Measurements from ENCODE around the gene NPTX2.

The NPTX2 gene

GRCh38 chr7:98655611-98656010 lies 38.5 kb downstream of the NPTX2 start:
- no peak for DNase-seq (ENCODE audit: low read depth)

GRCh38 chr7:98656899-98657298 lies 39.8 kb downstream of the NPTX2 start:
- no peak for DNase-seq (ENCODE audit: low read depth)

- DNase-seq (ENCODE audit: low read depth), result no peak
Observed at GRCh38 chr7:98657736-98658135, 40.7 kb downstream of the NPTX2 start.

GRCh38 chr7:98659756-98660155 lies 42.7 kb downstream of the NPTX2 start:
- DNase-seq (ENCODE audit: low read depth), result no peak

DNA sequence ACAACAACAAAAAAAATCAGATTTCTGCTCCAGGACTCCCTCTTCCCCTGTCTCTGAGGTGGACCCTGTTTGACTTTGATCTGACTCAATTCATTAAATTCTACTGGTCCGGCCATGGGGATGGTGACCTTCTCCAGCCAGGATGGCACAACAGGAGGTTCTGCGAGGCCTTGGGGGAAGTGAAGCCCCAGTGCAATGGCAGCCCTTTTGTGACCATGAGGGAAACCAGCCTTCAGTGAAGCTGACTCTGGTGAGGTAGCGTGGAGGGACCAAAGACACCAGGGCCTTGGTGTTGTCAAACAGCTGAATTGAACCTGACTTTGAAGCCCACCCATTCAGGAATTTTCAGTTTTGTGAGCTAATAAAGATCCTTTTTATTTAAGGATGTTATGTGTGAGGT lies 44.5 kb downstream of the NPTX2 start:
- DNase-seq (ENCODE audit: low read depth), result no peak

GRCh38 chr7:98662289-98662688 lies 45.2 kb downstream of the NPTX2 start:
- no peak for DNase-seq (ENCODE audit: low read depth)

GRCh38 chr7:98664882-98665281 lies 47.8 kb downstream of the NPTX2 start:
- DNase-seq (ENCODE audit: low read depth), result no peak

- DNase-seq (ENCODE audit: low read depth), result no peak
Observed at GRCh38 chr7:98668255-98668654, 51.2 kb downstream of the NPTX2 start.

DNA sequence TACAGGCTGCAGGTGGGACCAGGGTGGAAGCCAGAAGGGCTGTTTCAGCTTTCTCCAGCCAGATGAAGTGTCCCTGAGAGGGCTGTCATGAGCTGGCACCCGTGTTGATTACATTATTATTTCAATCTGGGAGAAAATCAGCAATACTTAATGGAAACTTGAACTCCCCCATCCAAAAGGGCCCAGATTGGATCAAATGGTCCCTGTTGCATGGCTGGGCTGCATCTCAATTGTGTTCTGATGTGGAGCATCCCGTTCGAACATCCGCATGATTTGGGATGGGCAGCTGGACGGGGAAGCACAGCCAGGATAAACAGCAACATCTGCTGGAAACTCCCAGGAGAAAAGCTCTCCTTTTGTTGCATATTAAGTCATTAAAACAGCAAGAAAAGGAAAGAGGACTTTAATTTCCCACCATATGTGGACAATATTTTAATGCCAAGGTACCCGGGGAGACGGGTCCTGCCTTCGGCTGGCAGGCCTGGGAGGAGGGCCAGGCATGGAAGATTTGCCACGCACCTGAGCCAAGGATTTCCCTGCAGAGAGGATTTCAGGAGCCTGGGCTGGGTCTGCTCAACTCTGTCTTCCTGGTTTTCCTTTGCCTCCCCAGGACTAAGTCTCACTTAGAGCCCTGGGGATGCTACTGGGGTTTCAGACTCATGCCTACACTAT lies 52.4 kb downstream of the NPTX2 start:
- DNase-seq (ENCODE audit: low read depth), result no peak

DNA sequence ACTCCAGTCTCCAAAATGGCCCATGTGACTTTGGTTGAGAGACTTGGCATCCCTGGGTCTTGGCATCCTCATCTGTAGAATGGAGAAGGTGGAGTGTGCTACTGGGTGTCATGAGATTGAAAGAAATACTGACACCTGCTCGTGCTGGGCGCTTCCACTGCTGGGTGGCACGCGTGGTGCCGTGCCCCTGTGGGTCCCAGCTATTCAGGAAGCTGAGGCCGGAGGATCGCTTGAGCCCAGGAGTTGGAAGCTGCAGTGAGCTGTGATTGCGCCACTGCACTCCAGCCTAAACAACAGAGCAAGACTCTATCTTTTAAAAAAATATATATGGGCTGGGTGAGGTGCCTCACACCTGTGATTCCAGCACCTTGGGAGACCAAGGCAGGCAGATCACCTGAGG lies 53.1 kb downstream of the NPTX2 start:
- DNase-seq (ENCODE audit: low read depth), result no peak

DNA sequence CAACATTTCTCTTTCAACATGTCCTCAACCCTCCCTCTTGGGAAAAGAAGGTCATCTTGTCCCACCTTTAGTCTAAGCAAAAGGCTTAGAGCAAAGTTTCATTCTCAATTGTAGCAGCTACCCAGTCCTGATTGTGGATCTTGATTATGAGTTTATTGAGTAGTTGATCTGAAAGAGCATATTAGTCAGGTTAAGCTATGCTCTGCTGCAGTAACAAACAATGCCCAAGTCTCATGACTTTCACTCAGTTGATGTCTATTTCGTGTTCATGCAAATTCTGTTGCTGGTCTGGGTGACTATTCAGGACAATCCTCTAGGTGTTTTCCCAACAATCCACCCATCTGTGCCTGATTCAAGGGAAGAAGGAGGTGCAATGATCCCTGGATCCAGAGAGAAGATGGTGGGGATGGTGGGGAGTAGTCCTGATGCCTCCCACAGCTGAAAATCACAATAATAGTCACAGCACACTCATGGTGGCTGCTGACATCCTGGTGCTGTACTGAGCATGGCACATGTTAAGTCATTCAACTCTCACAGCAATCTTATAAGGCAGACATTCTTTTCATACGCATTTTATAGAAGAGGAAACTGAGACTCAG lies 54.7 kb downstream of the NPTX2 start:
- no peak for DNase-seq (ENCODE audit: low read depth)

DNA sequence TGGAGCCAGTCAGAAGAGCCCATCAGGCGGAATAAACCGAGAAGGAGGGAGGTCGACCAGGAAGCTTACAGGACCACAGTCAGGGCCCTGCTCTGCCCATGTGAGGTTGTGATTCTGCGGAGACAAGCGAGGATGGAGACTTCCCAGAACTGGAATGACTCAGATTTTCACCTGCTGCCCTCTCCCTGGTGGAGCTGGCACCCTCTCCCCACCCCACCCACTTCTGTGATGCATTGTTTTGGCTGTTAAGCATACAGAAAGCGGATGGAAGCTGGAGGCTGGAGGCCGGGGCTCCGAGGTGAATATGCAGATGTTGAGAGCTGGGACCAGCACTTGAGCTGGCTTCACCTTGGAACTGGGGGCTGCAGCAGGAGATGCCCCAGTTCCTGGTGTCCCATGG lies 57.4 kb downstream of the NPTX2 start:
- no peak for DNase-seq (ENCODE audit: low read depth)

DNA sequence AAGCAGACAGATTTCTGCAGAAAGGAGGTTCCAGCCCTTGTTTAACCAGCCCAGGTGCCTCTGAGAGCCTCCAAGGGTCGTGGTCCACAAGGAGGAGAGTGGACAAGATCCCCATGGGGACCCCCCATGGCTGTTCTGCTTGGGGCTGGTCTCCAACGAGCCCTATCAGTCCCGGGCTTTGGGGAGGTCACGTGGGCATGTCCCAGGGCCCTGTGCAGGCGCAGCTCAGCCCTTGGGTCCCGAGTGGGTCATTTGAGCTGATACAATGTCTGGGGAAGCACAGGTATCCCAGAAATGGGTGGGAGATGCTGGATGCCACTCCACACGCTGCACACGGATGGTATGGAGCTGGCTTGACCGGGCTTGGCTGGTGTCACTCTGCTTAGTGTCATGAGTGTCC lies 57.8 kb downstream of the NPTX2 start:
- no peak for DNase-seq (ENCODE audit: low read depth)

DNA sequence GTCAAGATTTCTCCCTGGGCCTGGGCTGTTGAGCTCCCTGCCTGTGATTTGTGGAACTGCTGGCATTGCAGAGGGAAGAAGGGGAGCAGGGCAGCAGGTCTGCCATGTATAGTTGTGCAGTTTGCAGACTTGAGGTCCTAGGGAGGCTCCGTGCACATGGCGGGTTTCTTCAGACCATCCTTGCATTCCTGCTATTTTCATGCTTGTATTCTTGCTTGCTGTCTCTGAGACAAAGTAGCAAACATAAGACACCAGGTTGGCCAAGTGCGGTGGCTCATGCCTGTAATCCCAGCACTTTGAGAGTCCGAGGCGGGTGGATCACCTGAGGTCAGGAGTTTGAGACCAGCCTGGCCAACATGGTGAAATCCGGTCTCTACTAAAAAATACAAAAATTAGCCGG lies 61.1 kb downstream of the NPTX2 start:
- no peak for DNase-seq (ENCODE audit: low read depth)
